ENCODE data around the gene CCDC102A.

The CCDC102A gene

DNA sequence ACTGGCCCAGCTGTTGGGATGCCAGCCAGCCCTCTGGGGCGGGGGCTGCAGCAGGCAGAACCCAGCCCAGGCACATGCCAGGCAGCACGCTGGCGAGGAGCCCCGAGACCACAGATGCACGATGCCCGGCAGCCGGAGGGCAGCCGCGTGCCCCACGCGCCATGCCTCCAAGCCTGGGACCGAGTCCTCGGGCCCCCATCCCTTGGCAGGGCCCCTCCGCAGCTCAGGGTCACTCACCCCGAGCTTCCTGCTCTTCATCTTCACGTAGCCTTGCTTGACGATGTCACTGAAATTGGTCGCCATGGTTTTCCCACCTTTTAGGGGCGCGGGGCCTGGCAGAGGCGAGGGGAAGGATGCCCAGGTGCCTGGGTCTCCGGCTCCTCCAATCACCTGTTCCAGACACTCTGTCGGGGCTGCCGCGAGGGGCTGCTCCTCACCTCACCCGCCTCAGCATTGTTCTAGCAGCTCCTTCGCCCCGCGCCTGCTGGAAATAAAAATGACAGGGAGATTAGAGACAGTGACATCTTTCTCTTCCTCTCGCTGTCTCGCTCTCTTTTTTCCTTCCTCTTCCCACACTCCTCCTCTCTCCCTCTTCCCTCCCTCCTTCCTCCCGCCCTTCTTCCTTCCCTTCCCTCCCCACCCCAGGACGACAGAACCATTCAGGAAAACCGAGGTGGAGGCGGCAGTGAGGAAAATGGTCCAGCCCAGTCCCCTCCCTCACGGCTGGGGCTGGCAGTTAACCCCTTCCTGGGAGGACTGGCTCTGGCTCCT lies 57.0 kb downstream of the CCDC102A start:
- peak in 25 of 51 donors; percentile 4 to 62 (median 35) for DNase-seq

DNA sequence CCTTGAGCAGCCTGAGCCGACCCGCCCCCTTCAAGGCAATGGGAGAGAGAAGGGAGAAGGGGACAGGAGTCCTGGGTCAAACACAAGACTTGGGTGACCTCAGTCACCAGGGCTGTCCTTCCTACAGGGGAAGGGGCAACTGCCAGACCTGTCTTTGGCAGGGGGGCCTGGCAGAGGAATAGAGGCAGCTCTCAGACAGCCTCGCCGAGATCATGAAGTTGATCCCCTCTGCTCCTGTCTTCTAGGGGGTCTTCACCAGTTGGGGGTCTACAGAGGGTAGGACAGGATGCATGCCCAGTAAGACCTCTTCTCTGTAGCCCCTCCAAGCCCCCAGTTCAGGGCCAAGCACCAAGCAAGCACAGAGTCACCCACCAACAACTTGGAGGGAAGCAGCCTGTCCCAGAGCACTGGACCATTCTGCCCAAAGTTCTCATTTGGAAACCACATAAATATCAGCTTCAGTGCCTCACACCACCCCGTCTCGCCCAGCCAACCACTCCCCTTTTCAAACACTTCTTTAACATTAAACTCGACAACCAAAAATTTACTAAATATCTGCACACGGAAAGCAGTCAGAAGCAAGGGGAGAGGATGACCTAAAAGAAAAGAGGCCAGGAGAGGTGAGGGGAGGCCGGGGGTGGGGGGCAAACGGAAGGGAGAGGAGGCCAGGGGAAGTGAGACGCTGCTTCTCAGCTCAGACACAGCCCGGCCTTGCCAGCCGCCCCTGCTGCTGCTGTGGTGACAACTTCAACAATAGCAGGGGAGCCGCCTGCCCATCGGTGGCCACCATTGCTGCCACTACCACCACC lies 57.8 kb downstream of the CCDC102A start:
- peak in 1 of 51 donors; percentile 28 for DNase-seq

DNA sequence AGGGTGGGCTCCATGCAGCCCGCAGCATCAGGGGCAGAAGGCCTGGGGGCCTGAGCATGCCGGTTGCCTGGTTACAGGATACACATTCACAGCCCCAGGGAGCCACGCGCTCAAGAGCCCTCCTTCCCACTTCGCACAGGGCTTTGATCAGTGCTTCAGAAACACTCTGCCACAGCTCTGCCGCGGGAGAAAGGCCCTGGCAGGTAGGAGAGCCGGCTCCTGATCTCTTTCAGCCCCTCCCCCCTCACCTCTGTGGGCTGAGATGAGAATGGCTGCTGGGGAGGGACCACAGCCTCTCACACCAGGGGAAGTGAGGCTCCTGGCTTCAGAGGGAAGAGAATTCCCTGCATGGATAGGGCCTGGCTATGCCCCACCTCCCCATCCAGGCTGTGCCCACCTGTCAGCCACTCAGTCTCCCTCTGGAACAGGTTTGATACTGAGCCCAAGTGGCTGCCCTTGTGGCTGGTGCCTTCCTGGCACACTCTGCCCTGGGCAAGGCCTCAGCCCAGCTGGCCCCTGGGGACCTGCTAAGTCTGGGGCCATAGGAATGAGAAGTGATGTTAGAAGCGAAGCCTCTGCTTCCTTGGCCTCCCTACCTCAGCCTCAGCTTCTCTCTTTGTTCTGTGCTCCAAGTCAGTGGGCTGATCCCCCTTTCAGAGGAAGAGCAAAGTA lies 58.7 kb downstream of the CCDC102A start:
- peak in 2 of 51 donors; percentile 20 for DNase-seq

DNA sequence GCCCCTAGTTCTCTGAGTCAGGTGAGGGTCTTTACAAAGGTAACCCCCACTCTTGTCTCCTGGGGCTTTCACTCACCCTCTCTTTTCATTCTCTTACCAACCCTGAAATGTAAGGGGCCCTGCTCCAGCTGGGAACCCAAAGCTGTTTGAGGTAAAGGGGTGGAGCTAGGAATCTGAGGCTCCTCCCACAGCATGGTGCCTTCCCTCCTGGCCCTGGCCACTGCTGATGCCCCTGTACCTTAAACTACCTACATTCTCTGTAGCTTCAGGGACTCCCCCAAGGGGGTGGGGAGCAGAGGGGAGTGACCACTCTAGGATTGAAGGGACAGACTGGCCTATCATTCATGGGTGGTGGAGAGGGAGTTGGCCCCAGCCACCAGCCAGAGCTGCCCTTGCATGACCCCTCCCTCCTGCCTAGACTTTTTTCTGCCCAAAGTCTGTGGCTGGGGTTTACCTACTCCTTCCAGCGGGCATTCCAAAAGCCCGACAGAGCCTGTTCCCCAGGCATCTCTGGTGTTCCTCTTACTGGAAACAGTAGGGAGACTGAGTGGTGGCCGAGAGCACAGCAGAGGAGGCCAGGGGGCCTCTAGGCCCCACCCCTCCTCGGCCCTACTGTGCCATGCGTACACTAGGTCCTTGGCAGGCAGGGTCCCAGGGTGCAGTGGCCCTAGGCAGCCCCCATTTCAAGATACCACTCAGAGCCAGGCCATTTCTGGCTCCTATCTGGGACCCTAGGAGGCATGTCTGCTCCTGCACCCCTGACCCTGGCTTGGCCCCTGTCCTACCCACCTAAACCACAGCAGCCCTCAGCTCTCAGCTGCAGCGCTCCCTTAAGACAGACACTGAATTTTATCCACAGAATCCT lies 59.6 kb downstream of the CCDC102A start:
- DNase-seq = no peak

DNA sequence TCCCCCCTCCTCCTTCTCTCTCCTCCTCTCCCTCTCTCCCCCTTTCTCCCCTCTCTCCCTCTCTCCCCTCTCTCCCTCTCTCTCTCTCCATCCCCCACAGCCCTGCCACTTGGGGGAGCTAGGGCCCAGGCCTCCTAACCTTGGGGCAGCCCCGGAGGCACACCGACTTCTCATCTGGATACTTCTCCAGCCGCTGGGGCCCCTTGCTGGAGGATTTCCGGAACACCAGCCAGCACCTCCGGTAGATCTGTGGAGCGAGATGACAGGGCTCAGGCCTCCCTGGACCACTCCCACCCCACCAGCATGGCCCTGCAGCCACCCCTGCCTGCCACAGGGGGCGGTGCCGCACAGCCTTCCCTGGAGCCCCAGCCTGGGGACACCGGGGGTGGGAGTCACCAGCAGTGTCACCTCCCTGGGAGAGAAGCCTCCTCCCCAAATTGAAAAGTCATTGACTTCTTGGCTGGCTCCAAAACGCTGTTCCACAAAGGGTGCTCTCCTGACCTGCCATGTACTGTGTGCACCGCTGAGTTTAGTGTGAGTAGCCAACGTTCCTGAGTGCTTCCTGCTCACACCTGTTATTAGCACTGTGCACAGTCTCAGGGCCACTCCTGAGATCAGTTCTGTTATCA lies 60.5 kb downstream of the CCDC102A start:
- peak in 5 of 51 donors; percentile 17 to 24 (median 20) for DNase-seq

DNA sequence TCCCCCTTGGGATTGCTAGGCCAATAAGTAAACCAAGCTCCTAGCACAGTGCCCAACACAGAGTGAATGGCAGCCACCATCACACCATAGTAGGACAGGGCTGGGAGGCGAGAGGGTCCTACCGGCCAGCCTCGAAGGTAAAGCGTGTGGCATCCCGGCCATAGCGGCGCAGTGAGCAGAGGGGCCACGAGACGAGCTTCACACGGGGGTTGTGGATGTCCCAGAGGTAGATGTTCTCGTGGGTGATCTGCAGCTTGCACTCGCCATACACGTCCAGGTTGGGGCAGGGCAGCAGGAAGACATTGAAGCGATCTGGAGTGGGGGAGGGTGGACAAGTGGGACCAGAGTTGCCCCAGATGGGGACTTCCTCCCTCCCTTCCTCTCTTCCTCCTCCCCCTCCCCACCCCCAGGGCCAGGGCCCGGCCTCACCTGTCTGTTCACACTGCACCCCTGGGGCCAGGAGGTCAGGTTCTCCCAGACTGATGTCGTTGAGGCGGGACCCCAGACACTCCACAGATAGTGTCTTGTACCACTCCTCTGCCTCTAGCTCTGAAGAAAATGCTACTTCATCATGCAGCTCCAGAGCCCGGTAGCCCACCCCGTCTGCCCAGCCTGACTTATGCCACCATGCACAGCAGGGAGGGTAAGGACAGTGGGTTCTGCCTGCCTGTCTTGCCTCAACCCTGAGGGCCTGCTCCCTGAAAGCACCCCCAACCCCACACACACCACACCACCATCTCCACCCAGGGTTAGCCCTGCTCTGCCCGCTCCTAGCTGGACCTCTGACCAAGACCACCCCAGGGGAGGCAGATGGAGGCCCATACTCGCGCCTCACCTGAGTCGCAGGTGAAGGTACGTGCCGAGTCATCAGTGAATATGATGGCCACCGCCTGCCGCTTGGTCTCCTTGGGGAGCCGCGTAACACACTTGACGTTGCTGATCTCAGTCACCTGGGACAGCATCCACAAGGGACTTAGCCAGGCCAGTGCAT lies 61.4 kb downstream of the CCDC102A start:
- no peak for DNase-seq

DNA sequence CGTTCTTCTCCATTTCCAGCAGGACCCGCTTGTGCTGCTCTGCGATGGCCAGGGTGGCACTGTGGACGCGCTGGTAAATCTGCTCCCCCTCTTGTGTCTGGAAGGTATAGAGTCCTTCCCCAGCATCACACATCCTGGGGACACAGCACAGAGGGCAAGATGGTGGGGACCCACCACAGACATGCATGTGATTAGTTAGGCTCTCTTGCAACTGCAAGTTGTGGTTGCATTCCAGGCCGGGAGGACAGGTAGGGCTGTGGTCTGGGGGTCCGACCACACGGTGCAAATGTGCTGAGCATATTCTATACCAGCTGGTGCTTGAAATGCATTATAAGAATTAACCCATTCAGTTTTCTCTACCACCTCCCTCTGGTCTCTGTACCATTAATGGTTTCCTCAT lies 62.5 kb downstream of the CCDC102A start:
- no peak for DNase-seq

DNA sequence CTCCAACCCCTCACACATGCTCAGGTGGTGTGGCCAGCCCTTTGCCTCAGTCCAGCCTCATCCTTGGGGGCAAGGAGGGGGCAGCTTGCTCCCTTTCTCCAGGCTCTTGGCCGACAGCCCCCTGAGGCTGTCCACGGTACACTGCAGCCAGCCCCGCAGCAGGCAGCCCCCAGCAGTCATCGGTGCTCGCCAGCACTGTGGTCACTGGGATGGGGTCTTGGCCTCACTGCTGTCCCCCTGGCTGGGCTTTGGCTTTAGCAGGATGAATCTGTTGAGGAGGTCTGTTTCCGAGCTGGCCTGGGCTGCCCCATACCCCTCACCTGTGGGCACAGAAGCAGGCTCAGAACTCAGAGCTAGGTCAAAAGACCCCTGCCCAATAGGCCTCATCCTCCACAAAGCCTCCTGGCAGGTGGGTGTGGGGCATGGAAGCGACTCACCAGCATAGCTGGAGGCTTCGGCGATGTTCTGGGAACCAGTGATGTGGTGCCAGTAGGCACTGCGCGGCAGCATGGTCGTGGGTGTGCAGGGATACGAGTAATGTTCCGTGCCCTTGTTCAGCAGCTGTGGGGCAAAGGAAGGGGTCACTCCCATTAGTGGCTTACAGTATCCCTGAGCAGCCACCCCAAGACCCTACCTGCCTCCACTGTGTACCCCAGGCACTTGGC lies 63.1 kb downstream of the CCDC102A start:
- peak in 1 of 51 donors; percentile 34 for DNase-seq

DNA sequence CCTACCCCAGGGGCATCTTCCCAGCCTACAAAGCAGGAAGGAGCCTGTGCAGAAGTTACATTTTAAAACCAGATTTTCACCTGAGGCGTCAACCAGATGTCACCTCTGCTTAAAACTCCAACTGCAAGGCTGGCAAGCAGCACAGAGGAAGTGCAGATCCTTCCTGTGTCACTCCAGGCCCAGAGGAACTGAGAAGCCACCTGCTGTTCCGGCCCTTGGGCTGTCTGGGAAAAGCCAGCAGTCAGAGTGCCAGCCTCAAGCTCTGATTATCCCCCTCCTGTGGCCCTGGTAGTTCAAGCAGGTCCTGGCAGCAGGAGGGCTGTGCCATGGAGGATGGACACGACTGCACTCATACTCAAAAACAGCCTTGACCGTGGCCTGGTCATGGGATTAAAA lies 63.7 kb downstream of the CCDC102A start:
- DNase-seq = no peak

DNA sequence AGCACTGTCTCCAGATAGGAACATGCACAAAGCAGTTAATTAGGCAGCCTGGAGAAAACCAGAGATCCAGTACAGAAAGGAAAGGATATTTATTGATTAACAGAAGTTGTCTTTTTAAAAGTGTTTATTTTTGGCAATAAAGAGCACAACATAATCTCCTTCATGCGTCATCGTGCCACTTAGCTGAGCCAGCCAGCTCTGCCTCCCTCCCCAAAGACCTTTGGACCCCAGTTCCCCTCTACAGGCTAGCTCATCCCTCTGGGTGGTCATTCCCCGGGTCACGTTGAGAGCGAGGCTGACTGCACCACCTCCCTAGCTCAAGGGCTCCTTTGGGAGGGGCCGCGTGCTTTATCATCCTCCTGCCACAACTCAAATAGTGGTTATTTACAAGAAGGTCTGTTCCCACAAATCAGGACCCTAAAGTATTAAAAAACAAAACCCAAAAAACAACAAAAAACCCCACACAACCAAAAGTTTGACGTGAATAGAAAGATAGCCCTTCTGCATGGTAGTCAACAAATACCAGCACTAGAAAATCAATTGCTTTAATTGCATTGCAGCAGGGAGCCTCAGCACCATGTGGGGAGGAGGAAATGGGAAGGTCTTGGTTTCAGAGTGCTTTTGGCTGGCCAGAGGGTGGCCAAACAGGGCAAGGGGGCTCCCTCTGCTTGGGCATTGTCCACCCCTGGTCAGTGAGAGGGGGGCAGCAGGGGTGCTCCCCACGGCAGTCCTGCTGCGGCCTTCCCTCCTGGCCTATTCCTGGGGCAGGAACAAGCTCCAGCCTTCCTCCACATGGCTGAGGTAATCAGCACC lies 64.3 kb downstream of the CCDC102A start:
- no peak for DNase-seq

DNA sequence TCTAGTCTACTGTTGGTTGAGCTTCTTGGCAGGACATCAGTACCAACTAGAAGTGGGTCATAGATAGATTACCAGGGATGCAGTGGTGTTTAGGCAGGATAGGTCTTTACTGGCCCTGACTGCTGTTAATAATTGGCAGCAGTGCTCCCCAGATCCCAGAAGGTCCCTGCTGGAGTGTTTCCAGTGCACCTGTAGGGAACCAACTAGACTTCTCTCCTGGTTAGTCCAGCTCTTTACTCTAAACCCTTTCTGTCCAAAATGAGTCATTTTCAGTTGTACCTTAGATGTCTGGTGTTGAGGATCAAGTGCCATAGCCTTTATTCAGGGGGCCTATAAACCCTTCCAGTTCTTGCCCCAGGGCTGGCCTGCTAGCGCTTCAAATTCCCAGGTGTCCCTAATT lies 65.2 kb downstream of the CCDC102A start:
- DNase-seq = no peak

DNA sequence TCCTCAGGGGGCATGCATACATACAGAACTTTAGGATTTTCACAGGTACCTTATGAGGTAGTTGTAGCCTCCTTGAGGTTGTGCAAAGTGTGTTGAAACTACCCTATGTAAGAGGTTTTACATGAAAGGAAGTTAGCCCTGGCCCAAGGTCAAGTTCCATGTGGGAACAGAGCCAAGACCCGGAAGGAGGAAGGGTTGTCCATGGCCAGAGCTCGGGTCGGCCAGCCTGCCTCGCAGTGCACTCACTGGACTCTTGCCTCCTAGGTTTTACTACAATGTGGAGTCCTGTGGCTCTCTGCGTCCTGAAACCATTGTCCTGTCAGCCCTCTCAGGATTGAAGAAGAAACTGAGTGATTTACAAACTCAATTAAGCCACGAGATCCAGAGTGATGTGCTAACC lies 65.7 kb downstream of the CCDC102A start:
- no peak for DNase-seq

DNA sequence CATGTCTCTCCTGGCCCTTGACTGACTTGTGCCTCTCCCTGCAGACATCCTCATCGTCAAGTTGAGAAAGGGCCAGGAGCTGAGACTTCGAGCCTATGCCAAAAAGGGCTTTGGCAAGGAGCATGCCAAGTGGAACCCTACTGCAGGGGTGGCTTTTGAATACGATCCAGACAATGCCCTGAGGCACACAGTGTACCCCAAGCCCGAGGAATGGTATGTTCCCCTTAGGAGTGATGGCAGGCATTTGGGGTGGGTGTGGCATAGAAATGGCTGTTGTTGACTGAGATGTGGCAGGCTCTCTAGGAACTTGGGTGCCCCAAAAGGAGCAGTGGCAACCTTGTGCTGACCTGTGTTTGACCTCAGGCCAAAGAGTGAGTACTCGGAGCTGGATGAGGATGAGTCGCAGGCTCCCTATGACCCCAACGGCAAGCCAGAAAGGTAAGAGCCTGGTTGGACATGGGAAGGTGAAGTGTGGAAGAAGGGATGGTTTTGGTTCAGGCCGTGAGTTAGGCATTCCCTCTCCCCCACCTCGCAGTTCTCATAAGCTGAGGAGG lies 66.4 kb downstream of the CCDC102A start:
- DNase-seq = no peak

DNA sequence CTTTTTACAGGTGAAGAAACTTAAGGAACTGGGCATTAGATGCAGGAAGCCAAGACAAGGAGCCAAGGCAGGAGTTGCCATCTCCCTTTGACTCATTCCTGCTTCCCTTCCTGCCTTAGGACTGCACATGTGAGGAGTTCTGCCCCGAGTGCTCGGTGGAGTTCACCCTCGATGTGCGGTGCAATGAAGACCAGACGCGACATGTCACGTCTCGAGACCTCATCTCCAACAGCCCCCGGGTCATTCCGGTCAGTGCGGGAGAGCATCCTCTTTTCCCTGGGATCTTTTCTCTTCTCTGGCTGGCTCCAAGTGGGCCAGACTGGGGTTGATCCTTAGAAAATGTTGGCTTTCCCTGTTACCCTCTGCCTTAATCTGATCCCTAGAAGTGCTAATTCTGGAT lies 67.3 kb downstream of the CCDC102A start:
- DNase-seq = no peak

DNA sequence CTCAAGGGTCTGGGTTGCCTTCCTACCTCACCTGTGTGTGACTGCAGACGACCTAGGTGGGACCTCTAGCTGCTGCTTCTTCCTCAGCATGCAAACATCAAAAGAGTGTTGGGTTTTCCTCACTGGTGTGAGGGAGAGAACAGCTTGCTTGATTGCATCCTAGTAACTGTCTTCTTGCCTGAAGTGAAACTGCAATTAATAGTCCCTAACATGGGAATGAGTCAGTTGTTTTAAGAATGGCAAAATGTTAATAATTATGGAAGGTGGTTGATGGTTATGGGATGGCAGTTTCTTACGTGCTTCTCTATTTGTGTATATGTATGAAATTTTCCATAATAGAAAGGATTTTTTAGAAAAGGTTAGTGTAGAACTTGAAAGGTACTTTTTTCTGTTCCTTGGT lies 68.0 kb downstream of the CCDC102A start:
- no peak for DNase-seq

DNA sequence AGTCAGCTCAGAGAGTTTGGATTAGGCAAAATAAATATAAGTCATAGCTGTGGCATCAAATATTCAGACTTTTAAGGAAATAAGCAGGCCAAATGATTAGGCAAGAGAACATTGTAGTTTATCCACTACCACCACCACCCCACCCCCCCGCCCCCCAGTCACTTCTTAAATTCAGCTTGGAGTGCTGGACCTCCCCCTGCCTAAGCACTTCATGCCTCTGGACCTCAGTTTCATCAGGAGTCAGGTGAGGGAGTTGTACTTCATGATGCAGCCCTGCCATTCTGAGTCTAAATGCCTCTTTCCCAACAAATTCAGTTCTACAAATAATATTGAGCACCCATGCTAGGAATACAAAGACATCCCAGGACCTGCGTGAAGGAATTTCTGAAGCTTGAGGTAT lies 71.8 kb downstream of the CCDC102A start:
- no peak for DNase-seq

DNA sequence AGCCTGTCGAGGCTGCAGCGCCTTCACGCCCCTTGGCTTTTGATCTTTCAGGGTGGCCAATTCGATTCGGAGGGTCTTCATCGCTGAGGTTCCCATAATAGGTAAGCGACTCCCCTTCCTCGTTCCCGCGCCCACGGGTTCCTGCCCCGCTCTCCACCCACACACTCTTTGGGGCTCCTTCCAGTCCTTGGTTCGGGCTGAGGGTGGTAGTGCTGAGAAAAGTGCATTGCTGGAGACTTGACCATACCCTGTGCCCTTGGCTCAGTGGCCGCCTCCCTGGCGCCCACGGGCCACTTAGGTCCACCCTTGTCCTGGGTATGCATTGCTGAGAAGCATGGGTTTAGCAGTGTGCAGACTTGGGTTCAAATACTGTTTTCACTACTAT lies 73.4 kb downstream of the CCDC102A start:
- no peak for DNase-seq

Data from hypothalamus (tissue), 51 donors.